ENCODE results near the gene CDHR1. TPM values are rescaled to one million over a fixed set of nuclear protein-coding genes. Genes with fewer than 3 reads are reported as not detected.

The CDHR1 gene
- total RNA-seq, 1 donor from 2014 or later: 19.8 TPM

GRCh38 chr10:84225427-84226173, 31.3 kb downstream of the CDHR1 start, which contains the start of gene LRIT2:
LRIT2 (minus strand) TSS chr10:84225544; CDS start chr10:84225520, 24 bp downstream.
- TF ChIP-seq CTCF (conservative IDR thresholded peaks at IDR 0.05): no peak
- Mint-ChIP-seq H3K27ac (ENCODE audit: unreplicated experiment) (no peak within 1 kb of the TSS), H3K4me3 (no peak within 1 kb of the TSS), H3K4me1 (no peaks in the 10 kb centered on the region), H3K9me3 (no peaks in the 10 kb centered on the region), H3K36me3 (ENCODE audit: low read depth) (no peaks in the 10 kb centered on the region), H3K27me3 (ENCODE audit: low read depth) (peaks cover 50% of the 10 kb centered on the region)
- no peak for DNase-seq (ENCODE audit: low read depth, low spot score)

- H3K27me3 Mint-ChIP-seq (ENCODE audit: low read depth): peaks cover 55% of the 10 kb centered on the region
Observed at GRCh38 chr10:84226616-84227015, 32.3 kb downstream of the CDHR1 start.

GRCh38 chr10:84227810-84228209, 33.5 kb downstream of the CDHR1 start:
- no peak overlapping the region for H3K4me3 Mint-ChIP-seq
- DNase-seq (ENCODE audit: low read depth, low spot score): no peak
- no peaks in the 10 kb centered on the region for H3K9me3 Mint-ChIP-seq
- H3K27me3 Mint-ChIP-seq (ENCODE audit: low read depth): peaks cover 55% of the 10 kb centered on the region
- H3K27ac Mint-ChIP-seq (ENCODE audit: unreplicated experiment): no peak overlapping the region
- H3K36me3 Mint-ChIP-seq (ENCODE audit: low read depth): no peaks in the 10 kb centered on the region
- no peak for TF ChIP-seq CTCF (conservative IDR thresholded peaks at IDR 0.05)
- no peaks in the 10 kb centered on the region for H3K4me1 Mint-ChIP-seq

More at GRCh38 chr10:84226616-84227015, 32.3 kb downstream of the CDHR1 start:
- no peak overlapping the region for H3K27ac Mint-ChIP-seq (ENCODE audit: unreplicated experiment)
- no peaks in the 10 kb centered on the region for H3K4me1 Mint-ChIP-seq
- no peak overlapping the region for H3K4me3 Mint-ChIP-seq
- H3K36me3 Mint-ChIP-seq (ENCODE audit: low read depth): no peaks in the 10 kb centered on the region
- no peak for TF ChIP-seq CTCF (conservative IDR thresholded peaks at IDR 0.05)
- H3K9me3 Mint-ChIP-seq: no peaks in the 10 kb centered on the region
- DNase-seq (ENCODE audit: low read depth, low spot score): no peak

- no peaks in the 10 kb centered on the region for H3K4me1 Mint-ChIP-seq
- H3K27ac Mint-ChIP-seq (ENCODE audit: unreplicated experiment): no peak overlapping the region
- no peak for DNase-seq (ENCODE audit: low read depth, low spot score)
- peaks cover 48% of the 10 kb centered on the region for H3K27me3 Mint-ChIP-seq (ENCODE audit: low read depth)
- H3K36me3 Mint-ChIP-seq (ENCODE audit: low read depth): no peaks in the 10 kb centered on the region
- no peaks in the 10 kb centered on the region for H3K9me3 Mint-ChIP-seq
- no peak for TF ChIP-seq CTCF (conservative IDR thresholded peaks at IDR 0.05)
- H3K4me3 Mint-ChIP-seq: no peak overlapping the region
Observed at GRCh38 chr10:84230359-84230758, 36.0 kb downstream of the CDHR1 start.

- no peaks in the 10 kb centered on the region for H3K36me3 Mint-ChIP-seq (ENCODE audit: low read depth)
- no peaks in the 10 kb centered on the region for H3K9me3 Mint-ChIP-seq
- no peak overlapping the region for H3K27ac Mint-ChIP-seq (ENCODE audit: unreplicated experiment)
- DNase-seq (ENCODE audit: low read depth, low spot score): no peak
- no peak overlapping the region for H3K4me3 Mint-ChIP-seq
- no peak for TF ChIP-seq CTCF (conservative IDR thresholded peaks at IDR 0.05)
- H3K4me1 Mint-ChIP-seq: no peaks in the 10 kb centered on the region
- H3K27me3 Mint-ChIP-seq (ENCODE audit: low read depth): peaks cover 33% of the 10 kb centered on the region
Observed at GRCh38 chr10:84232376-84232775, 38.0 kb downstream of the CDHR1 start.
